Astrocyte (in vitro differentiated cells and primary cell): ENCODE data around the gene IGF2BP3.

Experiments used
- EZH2 ChIP-seq: IDR thresholded peaks from 2 replicates; pipeline ENCODE4 v1.6.1; 2012; ENCODE audit warnings: mild to moderate bottlenecking, low read length, inconsistent platforms; ENCODE audit not compliant: insufficient read depth
- TF ChIP-seq, protein P1 (sequence below): IDR thresholded peaks from 2 replicates; pipeline ENCODE4 v1.5.1; 2011; ENCODE audit warnings: low read depth, mild to moderate bottlenecking, inconsistent platforms, low read length, moderate library complexity; ENCODE audit not compliant: insufficient read depth

DNA sequence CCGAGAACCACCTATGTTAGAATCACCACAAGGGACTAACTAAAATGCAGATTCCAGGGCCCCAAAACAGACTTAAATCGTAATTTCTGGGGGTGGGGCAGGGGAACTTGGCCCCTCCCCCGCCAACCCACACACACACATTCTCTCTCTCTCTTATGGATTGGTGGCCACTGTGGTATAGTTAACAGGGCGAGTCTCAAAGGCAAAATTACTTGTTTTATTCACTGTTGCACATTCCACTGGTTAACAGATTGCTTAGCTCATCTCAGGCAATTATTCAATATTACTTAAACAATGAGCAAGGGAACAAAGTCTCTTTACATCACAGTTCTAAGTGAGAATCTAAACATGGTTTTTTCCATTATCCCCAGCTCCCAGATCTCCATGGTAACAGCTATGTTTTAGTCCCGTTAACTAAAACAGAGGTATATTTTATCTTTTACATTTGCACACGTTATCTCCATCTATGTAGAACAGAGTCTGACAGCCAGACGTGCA is 38.5 kb downstream of the IGF2BP3 start:
- TF ChIP-seq, protein P1, sequence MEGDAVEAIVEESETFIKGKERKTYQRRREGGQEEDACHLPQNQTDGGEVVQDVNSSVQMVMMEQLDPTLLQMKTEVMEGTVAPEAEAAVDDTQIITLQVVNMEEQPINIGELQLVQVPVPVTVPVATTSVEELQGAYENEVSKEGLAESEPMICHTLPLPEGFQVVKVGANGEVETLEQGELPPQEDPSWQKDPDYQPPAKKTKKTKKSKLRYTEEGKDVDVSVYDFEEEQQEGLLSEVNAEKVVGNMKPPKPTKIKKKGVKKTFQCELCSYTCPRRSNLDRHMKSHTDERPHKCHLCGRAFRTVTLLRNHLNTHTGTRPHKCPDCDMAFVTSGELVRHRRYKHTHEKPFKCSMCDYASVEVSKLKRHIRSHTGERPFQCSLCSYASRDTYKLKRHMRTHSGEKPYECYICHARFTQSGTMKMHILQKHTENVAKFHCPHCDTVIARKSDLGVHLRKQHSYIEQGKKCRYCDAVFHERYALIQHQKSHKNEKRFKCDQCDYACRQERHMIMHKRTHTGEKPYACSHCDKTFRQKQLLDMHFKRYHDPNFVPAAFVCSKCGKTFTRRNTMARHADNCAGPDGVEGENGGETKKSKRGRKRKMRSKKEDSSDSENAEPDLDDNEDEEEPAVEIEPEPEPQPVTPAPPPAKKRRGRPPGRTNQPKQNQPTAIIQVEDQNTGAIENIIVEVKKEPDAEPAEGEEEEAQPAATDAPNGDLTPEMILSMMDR: no peak
- TF ChIP-seq EZH2: no peak
